ENCODE measurements around the gene RBBP6.

The RBBP6 gene

DNA sequence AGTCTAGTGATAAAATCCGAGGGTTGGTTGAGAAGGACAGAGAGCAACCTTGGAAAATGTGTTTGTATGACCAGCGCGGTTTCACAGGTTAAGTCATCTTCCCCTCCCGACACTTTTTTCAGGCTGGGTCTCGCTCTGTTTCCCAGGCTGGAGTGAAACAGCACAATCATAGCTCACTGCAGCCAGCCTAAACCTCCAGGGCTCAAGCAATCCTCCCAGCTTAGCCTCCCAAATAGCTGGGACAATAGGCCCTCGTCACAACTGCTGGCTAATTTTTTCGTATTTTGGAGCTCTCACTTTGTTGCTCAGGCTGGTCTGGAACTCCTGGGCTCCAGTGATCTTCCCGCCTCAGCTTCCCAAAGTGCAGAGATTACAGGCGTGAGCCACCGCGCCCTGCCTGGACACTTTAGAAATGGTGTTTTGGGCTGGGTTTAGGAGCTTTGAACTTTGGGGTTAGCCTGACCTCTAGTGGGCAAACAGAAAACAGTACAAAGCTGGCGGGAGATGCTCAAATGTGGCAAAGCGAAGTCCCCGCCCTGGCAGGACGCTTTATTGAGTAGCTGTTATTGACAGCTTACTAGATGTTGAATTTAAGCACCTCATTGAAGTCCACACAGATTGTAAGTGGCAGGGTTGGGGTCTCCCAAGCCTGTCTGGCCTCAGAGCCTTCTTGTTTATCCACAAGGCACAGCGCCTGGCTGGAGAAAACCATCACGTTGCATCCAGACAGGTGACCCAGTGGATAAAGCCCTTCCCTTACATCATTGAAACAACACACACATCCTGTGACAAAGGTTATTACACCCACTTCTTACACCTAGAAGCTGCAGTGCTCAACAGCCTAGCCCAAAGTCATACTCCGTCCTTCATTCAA, 34.7 kb upstream of the RBBP6 start:
- no peak overlapping the region for H3K4me3 ChIP-seq (ENCODE audit: low read depth, low read length)
- TF ChIP-seq, protein P1, sequence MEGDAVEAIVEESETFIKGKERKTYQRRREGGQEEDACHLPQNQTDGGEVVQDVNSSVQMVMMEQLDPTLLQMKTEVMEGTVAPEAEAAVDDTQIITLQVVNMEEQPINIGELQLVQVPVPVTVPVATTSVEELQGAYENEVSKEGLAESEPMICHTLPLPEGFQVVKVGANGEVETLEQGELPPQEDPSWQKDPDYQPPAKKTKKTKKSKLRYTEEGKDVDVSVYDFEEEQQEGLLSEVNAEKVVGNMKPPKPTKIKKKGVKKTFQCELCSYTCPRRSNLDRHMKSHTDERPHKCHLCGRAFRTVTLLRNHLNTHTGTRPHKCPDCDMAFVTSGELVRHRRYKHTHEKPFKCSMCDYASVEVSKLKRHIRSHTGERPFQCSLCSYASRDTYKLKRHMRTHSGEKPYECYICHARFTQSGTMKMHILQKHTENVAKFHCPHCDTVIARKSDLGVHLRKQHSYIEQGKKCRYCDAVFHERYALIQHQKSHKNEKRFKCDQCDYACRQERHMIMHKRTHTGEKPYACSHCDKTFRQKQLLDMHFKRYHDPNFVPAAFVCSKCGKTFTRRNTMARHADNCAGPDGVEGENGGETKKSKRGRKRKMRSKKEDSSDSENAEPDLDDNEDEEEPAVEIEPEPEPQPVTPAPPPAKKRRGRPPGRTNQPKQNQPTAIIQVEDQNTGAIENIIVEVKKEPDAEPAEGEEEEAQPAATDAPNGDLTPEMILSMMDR (IDR thresholded peaks at IDR 0.05; ENCODE audit: low read depth, low read length): peak; percentile 64

GRCh38 chr16:24505959-24506358, 33.4 kb upstream of the RBBP6 start:
- TF ChIP-seq, protein P1 (IDR thresholded peaks at IDR 0.05; ENCODE audit: low read depth, low read length): no peak
- H3K4me3 ChIP-seq (ENCODE audit: low read depth, low read length): no peak overlapping the region

DNA sequence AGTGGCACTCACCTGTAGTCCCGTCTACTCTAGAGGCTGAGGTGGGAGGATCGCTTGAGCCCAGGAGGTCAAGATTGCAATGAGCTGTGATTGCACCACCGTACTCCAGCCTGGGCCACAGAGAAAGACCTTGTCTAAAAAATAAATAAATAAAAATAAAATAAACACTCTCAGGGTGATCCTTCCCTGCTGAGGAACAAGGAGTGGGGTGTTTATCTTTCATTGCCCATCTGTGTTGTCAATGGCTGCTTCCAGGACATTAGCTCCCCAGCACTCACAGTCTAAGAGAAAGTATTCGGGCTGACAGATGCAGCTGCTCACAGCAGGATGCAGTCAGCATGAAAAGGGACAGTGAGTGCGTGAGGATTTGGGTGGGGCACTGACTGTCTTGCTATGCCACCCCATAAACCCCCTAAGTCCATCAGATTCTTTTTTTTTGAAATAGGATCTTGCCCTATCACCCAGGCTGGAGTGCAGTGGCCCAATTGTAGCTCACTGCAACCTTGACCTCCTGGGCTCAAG, 31.3 kb upstream of the RBBP6 start:
- TF ChIP-seq, protein P1 (IDR thresholded peaks at IDR 0.05; ENCODE audit: low read depth, low read length): no peak
- no peak overlapping the region for H3K4me3 ChIP-seq (ENCODE audit: low read depth, low read length)

DNA sequence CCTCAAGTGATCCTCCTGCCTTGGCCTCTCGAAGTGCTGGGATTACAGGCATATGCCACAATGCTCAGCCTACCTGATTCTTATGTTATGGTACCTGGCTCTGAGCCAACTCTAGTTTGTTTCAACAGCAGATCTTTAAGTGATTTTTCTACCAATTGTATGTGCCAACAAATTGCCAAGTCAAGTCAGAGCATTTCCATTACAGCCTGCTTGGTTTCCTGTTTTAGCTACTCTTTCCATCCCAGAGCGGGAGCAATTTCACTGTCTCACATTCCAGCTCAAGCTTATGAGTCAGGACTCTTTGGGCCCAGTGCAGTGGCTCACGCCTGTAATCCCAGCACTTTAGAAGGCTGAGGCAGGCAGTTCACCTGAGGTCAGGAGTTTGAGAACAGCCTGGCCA, 30.8 kb upstream of the RBBP6 start:
- TF ChIP-seq, protein P1 (IDR thresholded peaks at IDR 0.05; ENCODE audit: low read depth, low read length): no peak
- no peak overlapping the region for H3K4me3 ChIP-seq (ENCODE audit: low read depth, low read length)

DNA sequence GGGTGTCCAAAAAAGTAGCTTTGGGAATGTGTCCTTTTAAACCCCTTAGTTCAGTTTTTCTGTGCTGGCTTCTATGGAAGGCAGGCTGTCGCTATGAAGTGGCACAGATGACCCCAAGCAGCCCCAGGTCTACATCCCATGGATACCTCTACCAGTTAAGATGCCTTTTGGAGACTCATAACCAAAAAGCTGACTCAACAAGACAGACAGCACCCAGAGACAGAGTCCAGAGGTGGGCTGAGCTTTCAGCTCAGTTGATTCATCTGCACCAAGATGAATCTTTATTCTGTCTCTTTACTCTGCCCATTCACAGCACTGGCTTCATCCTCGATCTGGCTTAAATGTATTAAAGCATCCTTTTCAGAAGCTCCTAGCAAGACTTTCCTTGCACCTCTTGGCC, 29.8 kb upstream of the RBBP6 start:
- TF ChIP-seq, protein P1 (IDR thresholded peaks at IDR 0.05; ENCODE audit: low read depth, low read length): no peak

GRCh38 chr16:24511174-24511573, 28.2 kb upstream of the RBBP6 start:
- no peak overlapping the region for H3K4me3 ChIP-seq (ENCODE audit: low read depth, low read length)
- TF ChIP-seq, protein P1 (IDR thresholded peaks at IDR 0.05; ENCODE audit: low read depth, low read length): no peak

More for the DNA sequence above, 29.8 kb upstream of the RBBP6 start:
- no peak overlapping the region for H3K4me3 ChIP-seq (ENCODE audit: low read depth, low read length)

GRCh38 chr16:24511792-24512191, 27.6 kb upstream of the RBBP6 start:
- TF ChIP-seq, protein P1 (IDR thresholded peaks at IDR 0.05; ENCODE audit: low read depth, low read length): no peak
- H3K4me3 ChIP-seq (ENCODE audit: low read depth, low read length): no peak overlapping the region

Data from WI38 (cell line).